Measurements from ENCODE around the gene GTF3C5.
"Not testable (repeated sequence)": the region's sequence is repeated elsewhere in the genome, so short reads cannot be mapped to it uniquely, and the experiment has no call there.

The GTF3C5 gene

DNA sequence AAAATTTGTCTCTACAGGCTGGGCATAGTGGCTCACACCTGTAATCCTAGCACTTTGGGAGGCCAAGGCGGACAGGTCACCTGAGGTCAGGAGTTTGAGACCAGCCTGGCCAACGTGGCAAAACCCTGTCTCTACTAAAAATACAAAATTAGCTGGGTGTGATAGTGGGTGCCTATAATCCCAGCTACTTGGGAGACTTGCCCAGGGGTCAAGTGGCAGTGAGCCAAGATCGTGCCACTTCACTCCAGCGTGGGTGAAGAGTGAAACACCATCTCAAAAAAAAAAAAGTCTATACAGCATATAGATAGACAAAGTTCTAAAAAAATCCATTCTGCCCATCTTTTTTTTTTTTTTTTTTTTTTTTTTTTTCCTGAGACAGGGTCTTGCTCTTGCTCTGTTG, 63.6 kb downstream of the GTF3C5 start:
- DNase-seq (ENCODE audit: low spot score) = not testable (repeated sequence)

- no peak for DNase-seq (ENCODE audit: low spot score)
Observed at GRCh38 chr9:133094842-133095393, 64.1 kb downstream of the GTF3C5 start.

- DNase-seq (ENCODE audit: low spot score) = no peak
Observed at GRCh38 chr9:133098104-133098754, 67.4 kb downstream of the GTF3C5 start.

DNA sequence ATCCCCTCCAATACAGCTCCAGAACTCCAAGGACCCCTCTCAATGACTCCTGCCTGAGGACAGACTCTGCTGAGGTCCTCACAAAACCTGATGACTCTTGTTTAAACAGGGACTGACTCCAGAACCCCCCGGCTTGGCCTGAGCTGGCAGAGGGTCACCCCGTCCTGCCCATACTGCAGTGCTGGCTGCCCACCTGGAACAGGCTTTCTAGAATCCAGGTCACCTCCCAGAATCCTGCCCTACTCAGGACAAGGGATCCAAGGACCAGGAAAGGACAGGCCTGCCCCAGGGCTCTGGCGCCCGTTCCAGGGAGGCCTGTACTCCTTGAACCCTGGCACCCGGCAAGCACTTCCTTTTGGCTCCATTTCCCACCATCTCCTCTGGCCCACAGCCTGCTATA, 68.1 kb downstream of the GTF3C5 start:
- DNase-seq (ENCODE audit: low spot score) = no peak

- no peak for DNase-seq (ENCODE audit: low spot score)
Observed at GRCh38 chr9:133099726-133100505, 69.1 kb downstream of the GTF3C5 start.

DNA sequence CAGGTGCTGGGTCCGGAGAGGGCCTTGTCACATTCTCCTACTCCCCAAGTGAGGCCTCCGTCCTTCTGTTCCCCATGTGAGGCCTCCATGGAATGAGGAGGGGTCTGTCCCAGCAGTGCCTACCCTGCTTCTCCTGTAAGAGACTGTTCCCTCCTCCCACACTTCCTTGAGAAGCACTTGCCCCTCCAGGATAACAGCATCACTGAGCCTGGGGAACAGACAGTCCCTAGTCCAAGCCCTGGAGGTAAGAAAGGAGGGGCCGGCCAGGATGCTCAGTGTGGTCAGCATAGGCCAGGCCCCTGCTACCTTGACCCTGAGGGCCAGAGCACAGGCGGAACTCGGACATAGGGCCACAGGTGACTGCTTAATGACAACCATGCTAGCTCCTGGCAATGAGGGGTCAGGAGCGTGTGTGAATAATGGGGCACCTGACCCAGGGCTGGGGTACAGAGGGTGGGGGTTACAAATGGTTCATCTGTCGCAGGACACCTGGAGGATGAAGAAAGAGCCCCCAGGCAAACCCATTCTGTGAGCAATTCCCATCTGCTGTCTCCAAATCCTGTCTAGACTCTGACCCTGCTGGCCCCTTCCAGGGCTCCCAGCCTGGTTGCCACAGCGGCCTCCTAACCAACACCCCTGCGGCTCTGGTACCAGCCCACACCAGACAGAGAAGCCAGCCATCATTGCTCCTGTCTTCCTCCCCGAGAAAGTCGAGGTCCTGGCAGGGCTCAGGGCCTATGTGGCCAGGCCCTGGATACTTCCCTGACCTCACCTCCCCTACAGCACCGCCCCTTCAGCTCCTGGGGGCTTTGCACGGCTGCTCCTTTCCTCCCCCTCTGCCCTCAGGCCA, 69.9 kb downstream of the GTF3C5 start:
- no peak for DNase-seq (ENCODE audit: low spot score)

GRCh38 chr9:133101356-133102189, 70.8 kb downstream of the GTF3C5 start:
- no peak for DNase-seq (ENCODE audit: low spot score)

DNA sequence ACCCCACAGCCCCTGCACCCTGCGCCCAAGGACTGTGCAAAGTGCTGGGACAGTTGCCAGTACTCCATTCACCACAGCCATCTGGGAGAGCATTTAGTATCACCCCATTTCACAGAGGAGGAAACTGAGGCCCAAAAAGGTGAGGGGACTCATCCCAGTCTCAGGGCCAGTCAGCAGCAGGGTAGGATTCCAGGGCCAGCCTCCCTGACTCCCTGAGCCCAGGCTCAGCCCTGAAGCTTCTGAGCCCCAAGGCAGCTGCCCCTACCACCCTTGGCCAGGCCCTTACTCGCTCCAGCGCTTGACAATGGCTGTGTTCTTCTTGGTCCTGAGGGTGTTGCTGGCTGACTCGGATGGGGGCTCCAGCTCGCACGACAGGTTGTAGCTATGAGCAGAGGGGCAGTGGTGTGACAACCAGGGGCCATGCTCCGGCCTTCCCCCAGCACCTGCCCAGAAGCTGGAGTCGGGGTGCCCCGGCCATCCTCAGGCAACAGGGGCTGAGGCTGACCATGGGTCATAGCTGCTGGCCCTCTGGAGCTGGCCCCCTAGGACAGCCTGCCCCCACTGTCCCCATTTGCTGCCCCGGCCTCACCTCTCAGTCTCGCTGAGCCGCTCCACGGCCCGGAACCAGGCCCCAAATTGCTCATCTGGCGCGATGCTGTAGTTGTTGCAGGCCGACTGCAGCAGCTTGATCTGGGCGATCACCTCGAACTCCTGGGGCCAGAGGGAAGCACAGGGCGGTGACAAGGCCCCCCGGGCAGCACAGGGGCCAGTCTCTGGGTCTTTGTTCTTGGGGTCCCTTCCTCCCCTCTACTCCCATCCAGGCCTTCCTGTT, 71.6 kb downstream of the GTF3C5 start:
- DNase-seq (ENCODE audit: low spot score) = no peak

- peak; percentile 42 for DNase-seq (ENCODE audit: low spot score)
Observed at GRCh38 chr9:133103183-133103986, 72.6 kb downstream of the GTF3C5 start.

DNA sequence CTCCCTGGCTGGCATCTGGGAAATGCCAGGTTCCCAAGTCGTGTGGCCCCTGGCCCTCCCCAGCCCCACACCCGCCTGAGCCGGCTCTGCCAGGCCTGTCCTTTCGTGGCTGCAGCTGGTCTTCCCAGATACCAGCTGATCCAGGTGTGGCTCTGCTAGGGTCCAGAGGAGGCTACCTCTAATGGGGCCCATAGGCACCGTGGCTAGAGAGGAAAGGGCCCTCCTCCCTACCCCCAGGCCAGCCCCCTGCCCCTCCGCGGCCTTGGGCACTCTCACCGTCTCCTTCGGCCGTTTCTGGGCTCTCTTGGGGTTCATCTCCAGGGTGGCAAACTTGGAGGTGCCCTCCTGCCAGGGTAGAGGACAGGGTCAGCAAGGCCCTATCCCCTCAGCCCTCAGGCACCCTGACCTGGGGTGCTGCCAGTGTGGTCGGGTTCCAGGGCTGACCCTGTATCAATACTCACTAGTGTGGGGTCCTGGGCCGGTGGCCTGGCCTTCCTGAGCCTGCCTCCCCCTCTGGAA, 73.2 kb downstream of the GTF3C5 start:
- DNase-seq (ENCODE audit: low spot score) = no peak

DNA sequence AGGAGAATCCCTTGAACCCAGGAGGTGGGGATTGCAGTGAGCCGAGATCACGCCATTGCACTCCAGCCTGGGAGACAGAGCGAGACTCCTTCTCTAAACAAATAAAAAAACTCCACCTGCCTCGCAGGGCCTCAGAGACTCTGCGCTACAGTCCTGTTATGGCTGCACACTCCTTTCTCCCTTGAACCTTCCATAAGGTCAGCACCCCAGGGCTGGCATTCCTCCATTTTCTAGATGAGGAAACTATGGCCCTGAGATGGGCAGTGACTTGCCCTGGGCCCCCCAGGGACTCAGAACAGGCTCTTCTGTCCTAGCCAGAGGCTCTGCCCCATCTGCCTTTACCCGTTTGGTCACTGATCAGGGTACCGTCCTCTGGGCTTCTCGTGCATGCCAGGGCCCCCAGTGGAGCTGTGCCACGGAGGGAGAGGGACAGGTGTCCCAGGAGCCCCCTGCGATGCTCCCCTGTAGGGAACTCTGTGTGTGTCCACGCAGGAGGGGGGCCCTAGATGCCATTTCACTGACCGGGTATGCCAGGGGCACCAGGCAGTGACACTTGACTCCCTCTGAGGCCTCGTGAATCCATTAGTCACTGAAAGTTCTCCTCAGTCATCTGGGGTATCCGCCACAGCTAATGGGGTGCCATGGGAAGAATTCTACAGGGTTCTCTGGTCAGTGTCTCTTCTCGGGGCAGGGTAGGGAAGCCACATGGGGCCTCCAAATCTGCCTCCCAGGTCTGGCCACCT, 74.1 kb downstream of the GTF3C5 start:
- no peak for DNase-seq (ENCODE audit: low spot score)

- no peak for DNase-seq (ENCODE audit: low spot score)
Observed at GRCh38 chr9:133105461-133105770, 74.6 kb downstream of the GTF3C5 start.

DNA sequence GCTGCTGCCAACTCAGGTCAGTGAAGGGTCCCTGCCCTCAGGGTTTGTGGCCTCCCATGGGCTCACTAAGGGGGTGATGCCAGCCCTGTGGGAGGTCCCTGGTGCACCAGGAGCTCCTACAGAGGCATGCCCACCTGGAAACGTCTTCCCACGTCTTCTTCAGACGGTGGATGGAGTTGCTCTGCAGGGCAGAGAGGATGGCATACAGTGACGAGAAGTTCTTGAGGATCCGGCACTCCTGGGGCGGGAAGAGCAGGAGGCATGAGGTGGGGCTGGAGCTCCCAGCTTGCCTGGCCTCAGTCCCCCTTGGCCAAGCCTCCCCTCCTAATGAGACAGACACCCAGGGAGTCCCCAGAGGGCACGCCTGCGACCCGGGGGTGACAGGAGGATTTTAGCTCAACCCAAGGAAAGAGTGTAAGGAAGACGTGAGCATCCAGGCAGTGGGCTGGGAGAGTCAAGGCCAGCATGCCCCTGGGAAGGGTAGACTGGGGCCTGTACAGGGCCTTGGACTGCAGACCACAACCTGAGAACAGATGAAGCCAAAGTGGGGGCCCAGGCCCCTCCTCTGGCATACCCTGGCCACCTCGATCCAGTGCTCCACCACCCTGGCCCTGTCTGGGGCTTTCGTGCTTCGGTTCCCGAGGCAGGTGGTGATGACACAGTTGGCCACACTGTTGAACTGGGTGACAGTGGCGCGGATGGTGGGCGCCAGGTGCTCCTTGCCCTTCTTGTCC, 75.9 kb downstream of the GTF3C5 start:
- DNase-seq (ENCODE audit: low spot score) = no peak

GRCh38 chr9:133107245-133107722, 76.5 kb downstream of the GTF3C5 start:
- no peak for DNase-seq (ENCODE audit: low spot score)
